LNCaP clone FGC (cell line): Measurements from ENCODE around the gene FIGLA.

Source experiments
- DNase-seq: peaks from one replicate; pipeline ENCODE4 v3.0.0-alpha.2; 2011; ENCODE audit warnings: low read depth
- H3K4me3 ChIP-seq: 2 replicates; pipeline ENCODE4 v1.5.1; 2011; ENCODE audit warnings: mild to moderate bottlenecking, low read depth, low read length, control low read depth
- TF ChIP-seq, protein P1 (sequence below): IDR thresholded peaks from 2 replicates; pipeline ENCODE4 v1.5.1; 2012; ENCODE audit warnings: mild to moderate bottlenecking; ENCODE audit not compliant: control insufficient read depth, insufficient read depth; ENCODE audit errors: extremely low read depth

FIGLA gene

GRCh38 chr2:70728128-70728527, 62.3 kb downstream of the FIGLA start:
- no peak overlapping the region for H3K4me3 ChIP-seq
- DNase-seq, result no peak
- TF ChIP-seq, protein P1, sequence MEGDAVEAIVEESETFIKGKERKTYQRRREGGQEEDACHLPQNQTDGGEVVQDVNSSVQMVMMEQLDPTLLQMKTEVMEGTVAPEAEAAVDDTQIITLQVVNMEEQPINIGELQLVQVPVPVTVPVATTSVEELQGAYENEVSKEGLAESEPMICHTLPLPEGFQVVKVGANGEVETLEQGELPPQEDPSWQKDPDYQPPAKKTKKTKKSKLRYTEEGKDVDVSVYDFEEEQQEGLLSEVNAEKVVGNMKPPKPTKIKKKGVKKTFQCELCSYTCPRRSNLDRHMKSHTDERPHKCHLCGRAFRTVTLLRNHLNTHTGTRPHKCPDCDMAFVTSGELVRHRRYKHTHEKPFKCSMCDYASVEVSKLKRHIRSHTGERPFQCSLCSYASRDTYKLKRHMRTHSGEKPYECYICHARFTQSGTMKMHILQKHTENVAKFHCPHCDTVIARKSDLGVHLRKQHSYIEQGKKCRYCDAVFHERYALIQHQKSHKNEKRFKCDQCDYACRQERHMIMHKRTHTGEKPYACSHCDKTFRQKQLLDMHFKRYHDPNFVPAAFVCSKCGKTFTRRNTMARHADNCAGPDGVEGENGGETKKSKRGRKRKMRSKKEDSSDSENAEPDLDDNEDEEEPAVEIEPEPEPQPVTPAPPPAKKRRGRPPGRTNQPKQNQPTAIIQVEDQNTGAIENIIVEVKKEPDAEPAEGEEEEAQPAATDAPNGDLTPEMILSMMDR, result no peak
